WTC11 (cell line): Measurements from ENCODE around the gene FSTL4. TPM values are rescaled to one million over a fixed set of nuclear protein-coding genes. Genes with fewer than 3 reads are reported as not detected.

Experiments
- ATAC-seq: fragments of 200-7000 bp; cut with Tn5 transposase; 2 replicates; pipeline ENCODE4 v1.10.0; 2021; ENCODE audit warnings: mild to moderate bottlenecking, moderate library complexity
- CTCF ChIA-PET: fragments of 300-600 bp; sonication (Branson Sonifier 250); formaldehyde crosslinking; loops from one replicate; lab custom pipeline; 2021; ENCODE audit warnings: antibody characterized with exemption; lab: Charles Lee
- POLR2A ChIA-PET: fragments of 350-600 bp; sonication (Branson Sonifier 250); formaldehyde crosslinking; loops from one replicate; lab custom pipeline; 2021; ENCODE audit warnings: antibody characterized with exemption; lab: Charles Lee
- DNase-seq: peaks from one replicate; pipeline ENCODE4 v3.0.0; 2021; ENCODE audit warnings: low spot score
- H3K27ac Mint-ChIP-seq: 2 replicates; pipeline ENCODE4 v1.8.0; 2021; ENCODE audit warnings: mixed read lengths
- H3K27me3 Mint-ChIP-seq: 2 replicates; pipeline ENCODE4 v1.8.0; 2021; ENCODE audit warnings: low read depth, mild to moderate bottlenecking, moderate library complexity, mixed read lengths
- H3K36me3 Mint-ChIP-seq: 2 replicates; pipeline ENCODE4 v1.8.0; 2021; ENCODE audit warnings: mixed read lengths
- H3K4me1 Mint-ChIP-seq: 2 replicates; pipeline ENCODE4 v1.8.0; 2022; ENCODE audit warnings: mixed read lengths
- H3K4me3 Mint-ChIP-seq: 2 replicates; pipeline ENCODE4 v1.8.0; 2021; ENCODE audit warnings: mild to moderate bottlenecking, moderate library complexity, mixed read lengths
- H3K9me3 Mint-ChIP-seq: 2 replicates; pipeline ENCODE4 v1.8.0; 2021; ENCODE audit warnings: mixed read lengths
- CREM ChIP-seq: sonication (generic); formaldehyde crosslinking; IDR thresholded peaks from 2 replicates; pipeline ENCODE4 v1.8.1; 2022; ENCODE audit warnings: mild to moderate bottlenecking, missing genetic modification reagents, moderate library complexity
- E2F1 ChIP-seq: sonication (generic); formaldehyde crosslinking; IDR thresholded peaks from 2 replicates; pipeline ENCODE4 v1.8.0; 2022; ENCODE audit warnings: mild to moderate bottlenecking, missing genetic modification reagents
- EMX1 ChIP-seq: fragments of 250-450 bp; sonication (Bioruptor Pico); IDR thresholded peaks from 2 replicates; pipeline ENCODE4 v1.8.0; 2021; ENCODE audit warnings: mild to moderate bottlenecking
- ESRRA ChIP-seq: sonication (generic); formaldehyde crosslinking; IDR thresholded peaks from 2 replicates; pipeline ENCODE4 v1.8.1; 2022; ENCODE audit warnings: mild to moderate bottlenecking, missing genetic modification reagents, borderline replicate concordance
- FOXK1 ChIP-seq: sonication (generic); formaldehyde crosslinking; IDR thresholded peaks from 2 replicates; pipeline ENCODE4 v1.8.0; 2022; ENCODE audit warnings: mild to moderate bottlenecking, moderate library complexity, missing genetic modification reagents
- FOXP1 ChIP-seq: sonication (generic); formaldehyde crosslinking; IDR thresholded peaks from 2 replicates; pipeline ENCODE4 v1.8.0; 2022; ENCODE audit warnings: missing genetic modification reagents, mild to moderate bottlenecking, moderate library complexity, borderline replicate concordance
- GABPB1 ChIP-seq: sonication (generic); formaldehyde crosslinking; IDR thresholded peaks from 2 replicates; pipeline ENCODE4 v1.8.1; 2023; ENCODE audit warnings: mild to moderate bottlenecking, missing genetic modification reagents
- HMGA2 ChIP-seq: fragments of 250-450 bp; sonication (Bioruptor Pico); IDR thresholded peaks from 2 replicates; pipeline ENCODE4 v1.4.0; 2021; ENCODE audit warnings: mild to moderate bottlenecking, moderate library complexity
- HMGXB4 ChIP-seq: sonication (generic); formaldehyde crosslinking; IDR thresholded peaks from 2 replicates; pipeline ENCODE4 v1.8.1; 2023; ENCODE audit warnings: mild to moderate bottlenecking, moderate library complexity, missing genetic modification reagents
- MYBL2 ChIP-seq: sonication (generic); formaldehyde crosslinking; IDR thresholded peaks from 2 replicates; pipeline ENCODE4 v1.8.1; 2023; ENCODE audit warnings: mild to moderate bottlenecking, moderate library complexity, missing genetic modification reagents
- NFYB ChIP-seq: sonication (generic); formaldehyde crosslinking; conservative IDR thresholded peaks from 2 replicates; pipeline ENCODE4 v1.8.0; 2022; ENCODE audit warnings: low read depth, missing genetic modification reagents
- NR3C1 ChIP-seq: sonication (generic); formaldehyde crosslinking; conservative IDR thresholded peaks from 2 replicates; pipeline ENCODE4 v1.8.1; 2023; ENCODE audit warnings: low read depth, mild to moderate bottlenecking, missing genetic modification reagents
- OVOL2 ChIP-seq: fragments of 250-450 bp; sonication (Bioruptor Pico); IDR thresholded peaks from 2 replicates; pipeline ENCODE4 v1.9.0; 2021; ENCODE audit warnings: mild to moderate bottlenecking, borderline replicate concordance
- PRDM15 ChIP-seq: sonication (generic); formaldehyde crosslinking; IDR thresholded peaks from 2 replicates; pipeline ENCODE4 v1.8.0; 2022; ENCODE audit warnings: missing genetic modification reagents
- RORB ChIP-seq: fragments of 250-450 bp; sonication (Bioruptor Pico); IDR thresholded peaks from 2 replicates; pipeline ENCODE4 v1.9.0; 2021; ENCODE audit warnings: mild to moderate bottlenecking
- SP1 ChIP-seq: sonication (generic); formaldehyde crosslinking; conservative IDR thresholded peaks from 2 replicates; pipeline ENCODE4 v1.8.1; 2022; ENCODE audit warnings: missing genetic modification reagents
- TEAD4 ChIP-seq: sonication (generic); formaldehyde crosslinking; IDR thresholded peaks from 2 replicates; pipeline ENCODE4 v1.8.0; 2022; ENCODE audit warnings: mild to moderate bottlenecking, missing genetic modification reagents
- ZBTB43 ChIP-seq: sonication (generic); formaldehyde crosslinking; IDR thresholded peaks from 2 replicates; pipeline ENCODE4 v1.8.1; 2023; ENCODE audit warnings: mild to moderate bottlenecking, missing genetic modification reagents
- ZNF263 ChIP-seq: sonication (generic); formaldehyde crosslinking; IDR thresholded peaks from 2 replicates; pipeline ENCODE4 v1.8.1; 2022; ENCODE audit warnings: low read depth, mild to moderate bottlenecking, moderate library complexity, missing genetic modification reagents
- ZNF396 ChIP-seq: fragments of 250-450 bp; sonication (Bioruptor Pico); IDR thresholded peaks from 2 replicates; pipeline ENCODE4 v1.8.0; 2021; ENCODE audit warnings: mild to moderate bottlenecking, moderate library complexity, borderline replicate concordance
- ZSCAN18 ChIP-seq: fragments of 250-450 bp; sonication (Bioruptor Pico); IDR thresholded peaks from 2 replicates; pipeline ENCODE4 v2.1.2; 2022; ENCODE audit warnings: mild to moderate bottlenecking, moderate library complexity
- total RNA-seq: library from RNA; stranded (reverse); gene quantifications from 3 replicates; pipeline ENCODE4 v1.2.3, GENCODE V29; 2021

Gene FSTL4
- total RNA-seq, 1 experiment from 2014 or later, result 6.1 TPM

- TF ChIP-seq PRDM15 (CRISPR knock-in tag) (no peak), RORB (no peak), OVOL2 (CRISPR knock-in tag) (no peak), ESRRA (CRISPR knock-in tag) (no peak)
Observed at GRCh38 chr5:133554279-133554678, 58.1 kb downstream of the FSTL4 start (continued).

GRCh38 chr5:133552925-133553525 is 59.3 kb downstream of the FSTL4 start:
- H3K36me3 Mint-ChIP-seq, result peaks cover 2% of the 10 kb centered on the region; the same call in 1 of the 2 replicates
- DNase-seq (peak; percentile 79), ATAC-seq (peak; percentile 99)
- peaks cover 5% of the 10 kb centered on the region for H3K9me3 Mint-ChIP-seq
- POLR2A ChIA-PET, result no interaction called here
- H3K27me3 Mint-ChIP-seq, result no peaks in the 10 kb centered on the region
- H3K4me3 Mint-ChIP-seq, result no peak overlapping the region
- H3K4me1 Mint-ChIP-seq, result peaks cover 18% of the 10 kb centered on the region
- no peak overlapping the region for H3K27ac Mint-ChIP-seq
- CTCF ChIA-PET, result interaction anchor here (0.6 to 2.4 kb wide), 8 partner anchors 11 to 237 kb away, joined by 3 to 12 read pairs (median 3); partner anchors contain the start of gene FSTL4
- TF ChIP-seq NFYB (CRISPR knock-in tag) (no peak), HMGA2 (CRISPR knock-in tag) (no peak), FOXK1 (CRISPR knock-in tag) (no peak), TEAD4 (CRISPR knock-in tag) (no peak), SP1 (CRISPR knock-in tag) (0 out of 2 replicates have a peak, but pooled peaks have one; percentile 25), E2F1 (CRISPR knock-in tag) (no peak), EMX1 (CRISPR knock-in tag) (no peak), FOXP1 (CRISPR knock-in tag) (no peak), PRDM15 (CRISPR knock-in tag) (no peak), GABPB1 (no peak), NR3C1 (CRISPR knock-in tag) (no peak), CREM (CRISPR knock-in tag) (no peak), ZBTB43 (CRISPR knock-in tag) (no peak), HMGXB4 (CRISPR knock-in tag) (0 out of 2 replicates have a peak, but pooled peaks have one; percentile 23), ZNF263 (CRISPR knock-in tag) (no peak), ZSCAN18 (CRISPR knock-in tag) (no peak), ZNF396 (no peak), MYBL2 (CRISPR knock-in tag) (no peak)
